Lung microvascular endothelial cell (primary cell): ENCODE results near the gene VIPR2. TPM values are rescaled to one million over a fixed set of nuclear protein-coding genes. Genes with fewer than 3 reads are reported as not detected.
A peak's percentile ranks its signal among the peaks of the same experiment; 100 is the strongest.
"Not testable (repeated sequence)": the region's sequence is repeated elsewhere in the genome, so short reads cannot be mapped to it uniquely, and the experiment has no call there.

Experiments used
- DNase-seq, 2 donors: peaks; one replicate each; pipeline versions ENCODE4 v3.0.0 to v3.0.0-alpha.2; 2010; ENCODE audit warnings: low read depth in 2 of 2
- total RNA-seq: library from RNA; depleted of rRNA; stranded (reverse); fragments of >200 nt; gene quantifications from 2 replicates; pipeline ENCODE4 v1.2.1, GENCODE V29; 2014

Gene VIPR2
- total RNA-seq, 1 donor from 2014 or later, result not detected

DNA sequence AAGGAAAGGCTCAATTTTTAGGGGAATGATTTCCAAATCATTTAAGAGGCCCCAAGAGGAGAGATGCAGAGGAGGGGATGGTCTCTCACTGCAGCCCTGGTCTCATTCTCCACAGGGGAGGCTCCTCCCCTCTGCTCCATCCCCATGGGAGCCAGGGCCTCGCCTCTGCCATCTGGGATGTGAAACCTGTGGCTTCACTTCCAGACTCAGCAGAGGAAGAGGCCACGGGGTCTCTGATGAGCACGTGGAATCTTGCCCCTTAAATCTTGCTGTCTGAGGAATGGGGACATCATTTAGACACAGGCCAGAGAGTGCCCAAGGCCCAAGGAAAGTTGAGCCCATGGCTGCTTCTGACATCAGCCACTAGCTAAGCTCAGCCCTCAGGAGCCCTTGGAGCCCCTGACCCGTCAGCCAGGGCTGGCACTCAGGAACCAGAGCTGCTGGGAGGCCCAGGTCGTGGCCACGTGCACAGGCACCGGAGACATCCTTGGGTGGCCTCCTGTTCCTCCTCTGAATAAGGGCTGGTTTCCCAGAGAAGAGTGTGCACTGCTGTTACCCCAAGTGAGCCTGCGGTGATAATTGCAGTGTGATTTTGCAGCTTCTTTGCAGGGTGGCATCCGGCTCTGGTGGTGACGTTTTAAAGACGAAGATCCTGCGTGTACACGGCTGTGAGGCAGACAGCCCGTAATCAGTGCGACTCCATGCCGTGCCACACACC lies 50.5 kb downstream of the VIPR2 start:
- DNase-seq, result no peak

DNA sequence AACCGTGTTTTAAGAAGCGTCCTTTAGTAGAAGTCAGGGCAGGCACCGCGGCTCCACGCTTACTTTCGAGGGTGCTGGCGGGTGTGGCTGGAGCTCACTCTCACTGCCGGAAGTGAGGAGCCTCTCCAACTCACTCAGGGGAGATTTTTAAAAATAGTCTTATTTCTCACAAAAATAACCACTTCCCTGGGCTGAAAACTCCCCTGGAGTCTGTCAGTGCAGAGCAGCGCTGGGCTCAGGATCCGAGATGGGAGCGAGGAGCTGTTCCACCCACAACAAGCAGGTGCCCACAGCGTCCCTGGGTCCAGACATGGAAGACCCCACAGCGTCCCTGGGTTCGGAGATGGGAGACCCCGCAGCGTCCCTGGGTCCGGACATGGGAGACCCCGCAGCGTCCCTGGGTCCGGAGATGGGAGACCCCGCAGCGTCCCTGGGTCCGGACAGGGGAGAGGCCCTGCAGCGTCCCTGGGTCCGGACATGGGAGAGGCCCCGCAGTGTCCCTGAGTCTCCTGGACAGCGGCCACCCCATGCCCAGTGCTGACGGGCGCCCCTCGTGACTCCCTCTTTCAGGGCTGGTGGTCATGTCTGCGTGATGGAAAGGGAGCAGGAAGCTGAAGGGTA lies 51.2 kb downstream of the VIPR2 start:
- no peak for DNase-seq

DNA sequence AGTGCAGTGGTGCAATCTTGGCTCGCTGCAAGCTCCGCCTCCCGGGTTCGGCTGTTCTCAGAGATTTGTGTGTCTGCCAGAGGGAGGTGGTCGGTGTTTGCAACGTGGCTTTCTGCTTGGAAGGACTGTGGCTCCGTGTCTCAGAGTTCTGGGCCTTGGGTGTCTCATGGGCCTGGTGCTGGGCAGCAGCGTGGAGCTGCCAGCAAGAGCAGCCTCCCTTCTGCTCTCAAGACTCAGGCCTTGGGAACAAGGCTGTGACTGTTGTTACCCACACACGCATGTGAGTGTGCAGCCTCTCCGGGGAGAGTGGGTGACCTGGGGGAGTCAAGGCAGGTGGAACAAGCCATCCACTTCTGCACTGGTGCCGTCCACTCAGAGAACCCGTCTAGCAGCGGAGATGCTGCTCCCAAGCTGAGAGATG lies 52.0 kb downstream of the VIPR2 start:
- DNase-seq, result no peak

DNA sequence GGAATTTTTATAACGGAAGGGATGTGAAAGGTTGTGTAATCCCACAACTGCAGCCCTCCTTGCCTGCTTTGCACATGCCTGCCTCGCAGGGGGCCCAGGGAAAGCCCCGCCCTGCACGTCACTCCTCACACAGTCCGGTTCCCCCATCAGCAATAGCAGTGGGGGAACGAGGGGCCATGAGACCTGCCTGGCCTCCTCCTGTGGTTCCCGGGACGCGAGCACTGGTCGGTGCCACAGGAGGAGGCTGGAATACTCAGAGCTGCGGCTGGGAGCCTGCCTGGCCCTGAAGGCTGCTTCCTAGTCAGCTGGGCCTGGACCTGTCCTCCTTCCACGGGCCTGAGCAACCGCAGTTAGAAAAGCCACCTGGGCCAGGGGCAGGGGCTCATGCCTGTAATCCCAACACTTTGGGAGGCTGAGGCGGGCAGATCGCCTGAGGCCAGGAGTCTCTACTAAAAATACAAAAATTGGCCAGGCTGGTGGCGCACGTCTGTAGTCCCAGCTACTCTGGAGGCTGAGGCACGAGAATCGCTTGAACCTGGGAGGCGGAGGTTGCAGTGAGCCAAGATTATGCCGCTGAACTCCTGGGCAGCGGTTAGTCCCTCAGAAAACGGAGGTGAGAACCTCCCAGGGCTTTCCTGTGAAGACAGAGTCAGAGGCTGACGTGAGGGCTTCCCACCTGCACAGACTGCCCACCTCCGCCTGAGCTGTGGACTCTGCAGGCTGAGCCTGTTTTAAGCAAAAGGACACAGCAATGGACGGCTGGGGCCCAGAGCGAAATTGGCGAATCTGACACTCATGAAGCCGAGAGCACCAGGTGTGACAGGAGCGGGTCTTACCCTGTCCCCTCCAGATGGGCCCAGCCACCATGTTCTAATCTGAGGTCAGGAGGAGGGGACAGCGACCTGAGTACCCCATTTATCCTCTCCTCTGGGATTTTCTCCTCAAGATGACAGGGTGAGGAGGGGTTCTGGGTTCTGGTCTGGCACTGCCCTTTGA lies 52.9 kb downstream of the VIPR2 start:
- DNase-seq, result no peak

DNA sequence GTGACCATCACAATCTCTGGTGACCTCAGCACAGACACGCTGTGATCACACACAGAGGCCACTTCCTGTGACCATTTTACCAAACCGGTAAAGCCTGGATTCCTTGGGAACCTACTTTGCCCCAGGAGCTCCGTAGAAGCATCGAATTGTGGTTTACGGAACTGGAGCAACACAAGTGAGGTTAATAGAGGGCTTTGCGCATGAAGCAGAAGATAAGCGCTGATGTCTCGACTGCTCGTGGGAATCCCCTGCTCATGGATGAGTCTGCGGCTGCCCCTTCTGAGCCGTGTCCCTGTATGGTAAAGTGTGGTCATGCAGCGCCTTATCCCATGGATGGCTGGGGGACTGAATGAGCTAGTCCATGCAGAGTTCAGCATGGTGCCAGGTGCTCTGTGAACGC lies 53.6 kb downstream of the VIPR2 start:
- DNase-seq, result no peak

DNA sequence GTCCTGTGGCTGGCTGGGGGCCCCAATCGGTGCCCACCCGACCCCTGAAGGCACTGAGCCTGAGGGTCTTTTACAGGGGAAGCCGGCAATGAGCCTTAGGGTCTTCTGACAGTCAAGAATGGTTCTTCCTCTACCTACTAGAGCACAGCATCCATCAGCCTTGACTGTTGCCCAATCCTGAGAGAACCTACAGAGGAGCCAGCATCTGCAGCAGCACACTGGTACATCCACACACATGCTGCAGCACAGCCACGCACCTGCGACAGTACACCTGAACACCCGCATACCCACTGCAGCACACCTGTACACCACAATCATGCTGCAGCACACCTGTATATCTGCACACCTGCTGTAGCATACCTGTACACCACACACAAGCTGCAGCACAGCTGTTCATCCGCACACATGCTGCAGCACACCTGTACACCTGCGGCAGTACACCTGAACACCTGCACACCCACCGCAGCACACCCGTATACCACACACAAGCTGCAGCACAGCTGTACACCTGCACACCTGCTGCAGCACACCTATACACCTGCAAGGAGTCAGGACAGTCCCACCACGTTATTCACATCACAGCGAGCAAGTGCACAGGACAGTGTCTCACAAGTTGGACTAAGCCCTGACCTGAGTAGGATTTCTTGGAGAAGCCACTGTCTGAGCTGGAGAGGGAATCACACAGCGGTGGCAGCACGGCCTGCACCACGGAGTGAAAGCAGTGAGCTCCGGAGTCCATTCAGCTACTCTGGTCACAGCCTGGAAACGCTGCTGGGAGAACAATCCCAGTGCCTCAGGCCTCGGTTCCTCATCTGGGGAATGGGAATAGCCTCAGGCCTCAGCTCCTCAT lies 56.4 kb downstream of the VIPR2 start:
- no peak for DNase-seq

DNA sequence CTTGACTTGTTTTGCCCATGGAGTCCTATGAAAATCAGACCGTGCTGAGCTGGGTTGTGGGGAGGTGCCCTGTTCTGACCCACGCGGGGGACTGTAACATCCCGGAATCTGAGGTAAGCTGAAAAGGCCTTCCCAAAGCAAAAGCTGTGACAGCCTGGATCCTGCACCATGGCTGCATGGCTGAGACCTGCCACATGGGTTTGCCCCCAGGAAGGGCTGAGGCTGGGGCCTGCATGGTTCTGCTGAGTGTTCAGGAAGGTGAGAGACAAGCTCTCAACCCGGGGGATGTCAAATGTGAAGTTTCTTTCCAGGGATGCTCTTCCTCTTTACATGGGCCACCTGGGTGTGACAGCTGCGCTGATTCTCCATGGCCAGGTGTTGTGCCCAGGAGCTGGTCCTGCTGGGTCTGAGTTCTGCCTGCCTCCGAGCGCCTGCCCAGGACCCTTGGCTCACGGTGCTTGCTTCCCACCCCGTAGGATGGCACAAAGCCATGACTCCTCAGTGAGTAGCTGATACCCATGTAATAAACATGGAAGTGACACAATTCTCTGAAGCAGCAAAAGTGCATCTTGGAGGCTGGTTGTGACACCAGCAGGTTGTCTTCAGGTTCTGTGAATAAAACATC lies 58.3 kb downstream of the VIPR2 start:
- no peak for DNase-seq

DNA sequence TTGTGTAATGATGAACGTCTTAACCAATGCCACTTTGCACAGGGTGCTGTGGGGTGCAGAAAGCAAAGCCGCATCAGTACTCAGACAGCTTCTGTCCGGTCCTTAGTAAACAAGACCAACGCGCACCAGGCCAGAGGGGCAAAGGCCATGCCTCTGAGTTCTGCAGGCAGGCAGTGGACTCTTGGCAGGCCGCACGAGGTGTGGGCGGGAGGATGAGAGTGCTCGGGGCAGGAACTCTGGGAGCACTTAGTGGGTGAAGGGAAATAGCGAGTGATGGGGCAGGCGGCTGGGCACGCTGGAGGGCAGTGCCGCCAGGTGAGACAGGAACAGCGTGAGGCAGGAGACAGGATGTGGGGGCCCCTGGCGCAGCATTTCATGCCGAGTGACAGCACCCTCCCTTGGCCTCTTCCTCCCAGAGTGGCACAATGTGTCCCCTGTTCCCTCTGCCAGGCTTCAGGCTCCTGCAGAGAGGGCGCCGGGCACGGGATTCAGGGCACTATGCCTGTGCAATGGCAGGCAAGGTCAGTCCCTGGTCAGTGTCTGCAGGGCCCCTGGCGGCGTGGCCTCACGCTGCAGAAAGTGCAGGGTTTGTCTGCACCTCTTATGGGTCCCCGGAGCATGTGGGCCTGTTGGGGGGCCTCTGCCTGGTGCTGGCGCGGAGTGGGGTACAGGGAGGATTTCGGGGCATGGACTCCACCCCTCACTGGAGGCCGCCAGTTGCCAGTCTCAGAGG lies 60.4 kb downstream of the VIPR2 start:
- DNase-seq, result no peak

DNA sequence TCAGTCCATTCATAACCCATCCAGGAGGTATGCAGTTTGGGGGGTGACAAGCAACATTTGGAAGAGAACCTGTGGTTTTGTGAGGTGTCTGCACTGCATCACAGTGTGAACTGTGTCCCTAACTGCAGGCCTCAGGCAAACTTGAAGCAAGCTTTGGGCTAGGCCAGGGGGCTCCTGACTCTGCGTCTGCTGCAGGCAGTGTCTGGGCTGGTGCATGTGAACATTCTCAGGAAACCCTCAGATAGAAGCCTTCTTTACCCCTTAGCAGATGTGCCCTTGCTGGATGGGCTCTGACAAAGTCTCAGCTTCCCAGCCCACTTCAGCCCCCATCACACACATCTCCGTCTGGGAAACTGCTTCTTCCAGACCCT lies 61.0 kb downstream of the VIPR2 start:
- no peak for DNase-seq

DNA sequence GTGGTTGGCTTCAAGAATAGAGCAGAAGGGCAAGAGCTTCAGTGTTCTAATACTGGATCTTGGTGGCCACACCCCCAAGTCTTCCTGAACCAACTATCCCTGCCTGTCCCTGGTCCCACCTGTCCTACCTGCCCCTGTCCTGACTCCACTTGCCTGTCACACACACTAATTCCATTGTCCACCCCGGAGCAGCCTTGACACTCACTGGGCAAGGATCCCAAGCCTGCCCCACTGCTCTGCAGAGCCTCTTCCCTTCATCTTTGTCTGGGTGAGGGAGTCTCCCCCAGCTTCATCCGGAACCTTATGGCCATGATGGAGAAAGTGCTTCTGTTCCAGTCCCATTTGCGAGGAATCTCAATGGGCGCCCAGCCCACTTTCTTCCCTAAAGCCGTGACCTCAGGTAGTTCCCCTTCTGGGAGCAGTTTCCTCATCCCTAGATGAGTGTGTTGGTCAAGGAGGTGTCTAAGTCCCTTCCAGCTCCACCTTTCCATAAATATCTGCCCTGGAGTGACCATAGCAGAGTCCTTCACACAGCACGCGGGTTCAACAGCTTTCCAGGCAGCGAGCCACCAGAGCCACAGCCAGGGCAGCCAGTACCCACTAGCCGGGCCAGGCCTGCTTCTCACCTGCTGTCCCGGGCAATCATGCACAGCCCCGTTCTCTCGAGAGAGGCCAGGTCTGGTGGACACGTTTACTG lies 61.5 kb downstream of the VIPR2 start:
- DNase-seq, result no peak

DNA sequence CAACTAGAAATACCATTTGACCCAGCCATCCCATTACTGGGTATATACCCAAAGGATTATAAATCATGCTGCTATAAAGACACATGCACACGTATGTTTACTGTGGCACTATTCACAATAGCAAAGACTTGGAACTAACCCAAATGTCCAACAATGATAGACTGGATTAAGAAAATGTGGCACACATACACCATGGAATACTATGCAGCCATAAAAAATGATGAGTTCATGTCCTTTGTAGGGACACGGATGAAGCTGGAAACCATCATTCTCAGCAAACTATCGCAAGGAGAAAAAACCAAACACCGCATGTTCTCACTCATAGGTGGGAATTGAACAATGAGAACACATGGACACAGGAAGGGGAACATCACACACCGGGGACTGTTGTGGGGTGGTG lies 62.6 kb downstream of the VIPR2 start:
- DNase-seq, result not testable (repeated sequence)

DNA sequence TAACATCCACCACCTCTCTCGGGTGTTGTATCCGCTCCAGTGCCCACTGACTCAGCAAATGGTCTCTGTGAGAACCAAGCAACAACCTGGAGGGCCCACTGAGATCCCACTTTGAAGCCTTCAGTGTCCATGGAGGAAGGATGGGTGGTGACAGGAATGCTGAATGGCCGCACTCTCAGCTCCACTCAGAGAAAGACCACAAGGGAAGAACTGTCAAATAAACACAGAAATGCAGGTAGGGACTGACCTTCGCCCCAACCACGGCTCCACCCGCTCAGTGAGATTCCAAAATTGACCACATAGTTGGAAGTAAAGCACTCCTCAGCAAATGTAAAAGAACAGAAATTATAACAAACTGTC lies 65.8 kb downstream of the VIPR2 start:
- DNase-seq, result no peak

DNA sequence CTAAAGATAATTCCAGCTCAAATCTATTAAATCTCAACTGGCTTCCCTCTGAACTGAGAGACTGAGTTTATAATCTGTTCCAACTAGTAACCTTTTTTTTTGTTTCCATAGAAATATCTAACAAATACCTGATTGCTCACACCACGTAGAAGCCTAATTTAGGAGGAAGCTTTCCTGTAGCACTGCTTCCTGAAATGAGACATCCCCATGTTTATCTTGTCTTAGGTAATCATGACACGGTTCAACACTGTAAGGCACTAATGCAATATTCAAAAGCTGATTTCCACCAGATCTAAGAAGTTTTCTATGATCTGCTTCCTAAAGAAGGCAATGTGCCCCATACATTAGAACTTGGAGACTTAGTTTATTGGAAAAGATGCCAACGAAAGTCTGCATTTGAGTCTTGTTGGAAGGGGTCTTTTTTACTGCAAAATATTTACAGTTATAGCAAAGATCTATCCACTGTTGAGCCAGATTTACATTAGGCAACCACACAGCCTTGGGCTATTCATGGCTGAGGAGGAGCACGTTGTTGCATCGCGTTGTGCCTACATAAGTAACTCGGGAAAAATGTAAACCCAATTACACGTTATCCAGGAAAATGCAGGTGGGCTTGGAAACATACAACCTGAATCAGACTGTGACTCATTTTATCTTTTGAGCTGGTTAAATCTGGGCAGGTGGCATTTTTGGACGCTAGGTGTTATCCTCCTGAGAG lies 66.3 kb downstream of the VIPR2 start:
- no peak for DNase-seq

DNA sequence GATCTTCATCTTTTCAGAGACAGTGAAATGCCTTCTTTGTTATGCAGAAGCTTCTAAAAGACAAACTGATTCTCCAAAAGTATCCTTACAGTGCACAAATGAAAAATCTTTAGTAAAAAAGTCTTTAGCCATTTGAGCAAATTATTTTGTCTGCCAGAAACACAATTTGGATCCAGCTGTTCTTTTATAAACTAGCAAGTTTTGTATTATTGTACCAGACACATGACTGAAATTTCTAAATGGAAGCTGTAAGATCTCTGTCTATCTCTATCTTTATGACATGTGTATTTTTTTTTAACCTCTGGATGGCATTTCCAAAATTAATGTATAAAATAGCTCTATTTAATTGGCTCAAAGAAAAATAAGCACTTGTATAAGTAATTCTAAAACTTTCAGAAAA lies 68.3 kb downstream of the VIPR2 start:
- DNase-seq, result no peak

DNA sequence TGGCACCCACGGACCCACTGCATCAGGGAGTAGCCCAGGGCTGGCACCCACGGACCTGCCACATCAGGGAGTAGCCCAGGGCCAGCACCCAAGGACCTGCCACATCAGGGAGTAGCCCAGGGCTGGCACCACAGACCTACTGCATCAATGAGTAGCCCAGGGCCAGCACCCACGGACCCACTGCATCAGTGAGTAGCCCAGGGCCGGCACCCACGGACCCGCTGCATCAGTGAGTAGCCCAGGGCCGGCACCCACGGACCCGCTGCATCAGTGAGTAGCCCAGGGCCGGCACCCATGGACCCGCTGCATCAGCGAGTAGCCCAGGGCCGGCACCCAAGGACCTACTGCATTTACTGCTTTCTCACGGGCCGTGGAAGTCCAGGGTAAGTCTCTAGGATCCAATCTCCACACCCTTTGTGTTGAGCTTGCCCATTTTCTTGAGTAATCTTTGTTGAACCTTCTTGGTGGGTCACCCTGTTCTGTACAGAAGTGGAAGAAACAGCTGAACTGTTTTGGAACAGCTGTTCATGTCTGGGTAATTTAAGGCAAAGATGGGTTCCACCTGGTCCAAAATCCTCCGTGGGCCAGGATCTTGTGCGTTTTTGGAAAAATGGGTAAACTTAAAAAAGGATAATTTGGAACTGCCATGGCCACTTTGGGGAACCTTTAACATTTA lies 69.0 kb downstream of the VIPR2 start:
- DNase-seq, result no peak

DNA sequence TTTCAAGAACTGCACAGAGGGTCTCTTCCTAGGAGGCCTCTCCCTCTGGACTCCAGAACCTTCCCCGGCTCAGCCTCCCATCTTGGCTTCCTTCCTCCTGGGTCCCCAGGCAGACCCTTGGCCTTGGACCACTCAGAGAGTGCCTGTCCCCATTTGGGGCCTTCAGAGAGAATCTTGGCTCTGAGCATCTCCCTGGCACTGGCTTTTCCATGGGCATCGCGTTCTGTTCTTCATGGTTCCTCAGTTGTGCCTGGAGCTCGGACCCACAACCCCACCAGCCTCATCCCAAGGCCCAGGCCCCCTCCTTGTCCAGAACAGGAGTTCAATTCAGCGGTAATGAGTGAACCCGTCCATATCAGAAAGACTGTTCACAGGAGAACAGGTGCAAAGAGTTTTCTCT lies 73.4 kb downstream of the VIPR2 start:
- no peak for DNase-seq

DNA sequence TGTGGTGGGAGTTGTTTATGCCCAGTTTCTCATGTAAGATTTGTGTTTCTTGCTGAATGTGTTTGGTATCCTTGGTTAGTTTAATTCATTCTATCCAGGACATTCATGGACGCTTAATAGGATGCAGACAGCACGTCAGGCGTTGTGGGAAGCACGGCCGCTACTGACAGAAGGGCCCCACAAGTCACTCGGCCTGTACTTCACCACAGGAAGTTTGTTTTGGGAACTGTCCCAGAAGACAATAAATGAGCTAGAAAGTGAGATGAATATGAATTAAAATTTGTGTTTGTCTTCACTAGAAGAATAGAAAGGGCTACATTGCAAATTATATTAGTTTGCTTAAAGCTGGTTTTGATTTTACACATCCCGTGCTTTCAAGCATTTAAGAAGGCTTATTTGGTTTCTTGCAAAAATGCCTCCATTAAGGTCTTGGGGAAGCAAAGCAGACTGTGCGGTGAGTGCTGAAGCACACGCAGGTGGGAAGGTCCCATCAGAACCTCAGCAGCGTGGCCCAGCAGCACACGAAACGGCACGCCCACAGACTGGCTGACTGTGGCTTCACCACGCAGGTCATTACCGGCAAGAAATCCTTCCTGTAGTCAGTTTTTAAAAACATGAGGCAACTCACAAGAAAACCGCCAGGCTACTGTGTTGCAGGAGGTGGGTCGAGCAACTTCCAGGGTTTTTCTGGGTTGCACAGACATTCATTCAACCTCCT lies 74.1 kb downstream of the VIPR2 start:
- DNase-seq, result peak; percentile 5 to 18
